AML-193 (cell line): Measurements from ENCODE around the gene KCNH1.
A peak's percentile ranks its signal among the peaks of the same experiment; 100 is the strongest.

Experiments
- DNase-seq, 2 experiments: peaks; one replicate each; lab custom pipeline; 2025; lab: John Stamatoyannopoulos, UW

The KCNH1 gene

DNA sequence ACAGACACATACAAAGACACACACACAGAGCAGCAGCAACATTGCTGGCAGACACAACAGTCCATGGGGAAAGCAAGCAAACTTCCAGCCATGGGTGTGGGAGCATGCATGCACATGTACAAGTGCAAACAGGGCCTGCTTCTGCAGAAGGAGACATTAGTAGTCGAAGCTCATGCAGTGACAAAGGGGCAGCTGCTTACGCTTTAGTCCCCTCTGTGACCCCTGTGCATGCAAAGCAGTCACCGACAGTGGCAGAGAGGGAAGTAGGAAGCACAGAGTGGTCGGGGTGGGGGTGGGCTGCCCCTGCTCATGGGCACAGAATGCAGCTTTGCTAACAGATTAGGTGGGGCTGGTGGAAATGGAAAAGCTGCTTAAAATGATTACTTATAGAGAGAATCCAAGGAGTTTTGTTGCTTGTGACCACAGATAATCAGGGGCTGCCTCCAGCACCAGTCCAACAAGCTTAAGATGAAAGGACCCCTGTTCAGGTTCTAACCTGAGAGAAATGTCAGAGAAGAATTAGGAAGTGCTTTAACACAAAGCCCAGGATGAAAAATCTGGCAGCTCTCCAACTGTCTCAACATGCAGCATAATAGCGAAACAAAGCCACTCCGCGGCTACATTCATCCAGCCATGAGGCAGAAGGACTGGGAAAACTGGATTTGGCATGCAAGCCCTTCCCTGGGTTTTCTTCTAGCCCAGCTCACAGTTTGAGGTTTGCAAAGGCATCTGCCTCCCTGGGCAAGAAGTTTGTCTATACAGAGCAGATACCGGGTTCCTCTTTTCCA, 378.9 kb downstream of the KCNH1 start:
- no peak for DNase-seq

DNA sequence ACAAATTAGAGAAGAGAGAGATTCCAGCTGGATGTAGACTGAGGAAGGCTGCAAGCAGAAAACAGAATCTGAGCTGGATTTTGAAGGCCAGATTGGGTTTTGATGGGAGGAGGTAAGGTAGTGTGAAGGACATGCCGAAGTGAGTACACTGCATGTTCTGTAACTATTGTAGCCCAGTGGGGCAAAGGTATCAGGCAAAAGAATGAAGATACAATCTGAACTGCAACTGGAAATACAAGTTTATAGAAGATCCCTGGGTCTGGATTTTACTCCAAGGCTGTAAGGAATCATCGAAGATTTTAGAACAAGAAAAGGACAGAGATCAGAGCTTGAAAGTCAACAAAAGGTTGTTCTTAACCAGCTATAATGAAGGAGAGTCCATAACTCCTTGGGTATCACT, 382.0 kb downstream of the KCNH1 start:
- DNase-seq, result no peak

DNA sequence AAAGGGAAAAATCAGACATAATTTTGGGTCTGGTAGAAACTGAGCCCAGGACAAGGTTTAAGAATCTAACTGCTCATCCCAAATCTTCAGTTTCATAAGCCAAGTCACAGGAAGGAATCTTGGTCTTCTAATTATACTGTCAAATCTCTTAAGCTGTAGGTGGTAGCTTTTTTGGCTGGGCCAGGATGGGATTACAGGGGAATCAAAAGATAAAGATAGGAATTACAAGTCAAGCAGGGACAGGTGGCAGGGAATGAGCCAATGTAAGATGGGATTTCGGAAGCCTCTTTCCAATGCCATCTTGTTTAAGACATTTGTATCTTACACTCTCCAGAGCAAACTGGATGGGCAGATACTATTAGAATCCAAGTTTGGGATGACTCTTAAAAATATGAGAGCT, 383.5 kb downstream of the KCNH1 start:
- no peak for DNase-seq

DNA sequence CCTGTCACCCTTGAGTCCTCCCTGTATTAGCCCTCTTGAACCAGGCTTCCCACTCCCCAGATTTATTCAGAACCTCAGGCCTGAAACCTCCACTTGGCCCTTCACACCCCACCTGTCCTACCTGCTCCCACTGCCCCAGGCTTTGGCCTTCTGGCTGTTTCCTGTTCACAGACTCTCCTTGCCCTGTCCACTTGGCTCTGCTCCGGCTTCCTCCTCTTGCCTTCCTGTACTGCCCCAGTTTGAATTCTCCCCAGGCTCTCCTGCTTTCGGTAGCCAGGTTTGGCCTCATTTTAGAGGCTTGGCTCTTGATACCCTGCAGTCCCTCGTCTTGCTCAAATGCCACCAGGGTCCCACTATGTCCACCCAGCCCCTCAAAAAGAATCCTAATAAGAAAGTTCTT, 385.2 kb downstream of the KCNH1 start:
- no peak for DNase-seq

DNA sequence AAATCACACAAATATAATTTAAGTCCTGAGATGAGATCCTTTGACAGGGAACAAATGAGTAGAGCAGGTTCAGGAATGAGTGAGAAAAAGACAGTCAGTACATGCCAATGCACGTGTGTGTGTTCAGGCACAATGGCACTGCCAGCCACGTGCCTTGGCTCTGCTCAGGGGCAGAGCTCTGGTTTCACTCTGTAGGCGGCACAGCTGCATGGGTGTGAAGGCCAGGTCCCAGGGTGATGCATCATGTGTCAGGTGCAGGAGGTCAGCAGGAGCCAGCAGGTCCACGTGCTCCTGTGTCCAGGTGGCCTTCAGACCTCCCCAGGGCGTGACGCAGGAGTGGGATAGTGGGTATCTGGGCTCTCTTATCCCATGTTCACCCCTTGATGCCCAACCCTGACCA, 386.1 kb downstream of the KCNH1 start:
- no peak for DNase-seq

DNA sequence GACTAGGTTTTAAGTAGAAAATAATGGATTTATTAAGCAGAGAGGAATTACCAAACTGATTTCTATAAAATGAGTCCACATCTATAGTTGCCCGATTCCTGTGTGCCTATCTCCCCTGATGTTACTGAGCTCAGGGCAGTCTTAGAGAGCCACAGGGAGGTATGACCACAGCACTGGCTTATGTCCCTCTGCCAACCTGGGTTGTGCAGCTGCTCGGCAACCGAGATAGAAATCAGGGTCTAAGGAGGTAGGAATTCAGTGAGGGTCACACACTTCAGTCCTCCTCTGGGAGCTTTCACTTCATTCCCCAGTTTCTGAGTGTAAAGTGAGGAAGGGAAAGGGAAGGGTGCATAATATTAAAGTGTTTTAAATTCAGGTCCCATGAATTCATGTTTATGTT, 386.8 kb downstream of the KCNH1 start:
- no peak for DNase-seq

DNA sequence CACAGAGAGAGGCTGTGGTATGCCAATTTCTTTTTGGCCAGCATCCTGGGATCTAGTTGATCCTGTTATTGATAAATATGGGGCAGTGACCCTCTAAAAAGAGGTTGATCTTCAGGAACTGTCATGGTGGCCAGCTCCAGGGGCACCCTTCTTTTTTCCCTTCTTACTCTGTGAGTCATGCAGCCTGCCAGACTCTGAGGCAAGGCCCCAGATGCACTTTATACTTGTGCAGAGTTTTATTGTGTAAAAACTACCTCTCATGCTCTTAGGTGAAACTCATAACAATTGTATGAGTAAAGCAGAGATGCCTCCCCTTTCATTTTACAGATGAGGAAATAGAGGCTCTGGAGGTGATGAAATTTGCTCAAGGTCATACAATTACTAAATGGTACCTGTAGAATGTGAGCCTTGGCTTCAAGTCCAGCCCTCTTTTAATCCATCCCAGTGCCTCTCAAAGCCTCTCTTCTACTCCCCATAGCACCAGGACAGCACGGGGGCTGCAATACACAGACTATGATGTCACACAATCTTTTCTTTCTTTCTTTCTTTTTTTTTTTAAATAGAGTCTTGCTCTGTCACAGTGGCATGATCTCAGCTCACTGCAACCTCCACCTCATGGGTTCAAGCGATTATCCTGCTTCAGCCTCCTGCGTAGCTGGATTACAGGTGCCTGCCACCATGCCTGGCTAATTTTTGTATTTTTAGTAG, 387.8 kb downstream of the KCNH1 start:
- no peak for DNase-seq

DNA sequence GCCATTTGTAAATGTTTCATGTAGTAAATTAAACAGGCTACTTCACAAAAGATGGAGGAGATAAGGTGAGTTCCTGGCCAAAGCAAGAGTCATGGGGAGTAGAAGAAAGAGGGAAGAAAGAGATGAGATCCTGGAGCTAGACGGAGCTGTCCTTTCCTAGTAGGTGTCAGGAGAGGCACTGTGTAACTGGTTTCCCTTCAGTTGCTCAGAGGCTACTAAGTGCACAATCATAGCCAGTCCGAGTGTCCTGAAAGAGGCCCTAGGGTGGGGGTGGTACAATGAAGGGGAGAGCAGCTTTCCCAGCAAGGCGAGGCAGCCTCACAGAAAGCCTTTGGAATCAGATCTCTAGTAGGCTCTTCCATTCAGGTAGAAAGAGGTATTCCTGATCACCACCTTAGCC, 390.9 kb downstream of the KCNH1 start:
- DNase-seq, result no peak

DNA sequence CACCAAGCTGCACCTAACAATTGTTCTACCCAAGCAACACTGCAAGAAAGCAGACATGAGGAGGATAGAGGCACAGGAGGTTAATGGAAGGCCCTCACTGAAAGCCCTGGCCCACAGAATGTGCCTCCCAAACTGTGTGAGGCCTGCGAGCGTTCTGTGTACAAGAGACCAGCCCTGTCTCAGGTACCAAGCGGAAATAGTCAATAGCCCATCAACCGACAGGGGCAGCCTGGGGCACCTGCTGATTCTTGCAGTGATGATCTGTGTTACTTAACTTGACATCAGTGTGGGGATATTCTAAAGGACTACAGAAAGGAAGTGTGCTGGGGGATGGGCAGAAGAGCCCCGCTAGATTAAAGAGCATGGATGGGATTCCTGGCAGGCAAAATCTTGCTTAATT, 392.4 kb downstream of the KCNH1 start:
- DNase-seq, result no peak

DNA sequence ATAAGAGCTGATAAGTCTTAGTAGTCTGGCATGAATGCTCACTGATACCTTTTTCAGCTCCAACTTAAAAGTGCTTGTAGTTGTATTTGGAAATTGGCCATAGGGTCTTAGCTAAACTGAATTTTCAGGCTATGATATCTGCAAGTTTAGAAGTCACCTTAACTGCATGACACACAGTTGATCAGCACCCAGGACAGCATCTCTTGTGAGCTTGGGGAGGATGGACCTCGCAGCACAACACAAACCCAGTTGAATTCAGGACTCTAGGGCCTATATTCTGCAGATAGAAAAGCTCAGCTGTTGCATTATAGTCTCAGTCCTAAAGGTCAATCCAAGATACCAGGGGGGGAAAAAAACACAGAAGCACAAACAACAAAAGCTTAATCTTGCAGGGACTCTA, 394.3 kb downstream of the KCNH1 start:
- no peak for DNase-seq

DNA sequence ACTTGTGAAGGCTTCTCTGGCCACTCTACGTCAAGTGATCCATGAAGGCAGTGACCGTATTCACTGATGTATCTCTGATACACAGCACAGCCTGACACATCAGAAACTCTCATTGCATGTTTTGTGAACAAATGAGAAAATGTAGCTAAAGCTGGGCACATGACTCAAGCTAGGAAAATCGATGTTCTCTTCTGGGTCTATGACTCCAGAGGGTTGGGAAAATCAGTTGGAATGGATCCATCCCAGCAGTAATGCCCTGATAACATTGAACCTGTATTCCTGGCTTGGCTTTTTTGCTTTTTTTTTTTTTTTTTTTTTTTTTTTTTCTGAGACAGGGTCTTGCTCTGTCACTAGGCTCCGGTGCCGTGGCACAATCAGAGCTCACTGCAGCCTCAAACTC, 395.7 kb downstream of the KCNH1 start:
- DNase-seq, result no peak

DNA sequence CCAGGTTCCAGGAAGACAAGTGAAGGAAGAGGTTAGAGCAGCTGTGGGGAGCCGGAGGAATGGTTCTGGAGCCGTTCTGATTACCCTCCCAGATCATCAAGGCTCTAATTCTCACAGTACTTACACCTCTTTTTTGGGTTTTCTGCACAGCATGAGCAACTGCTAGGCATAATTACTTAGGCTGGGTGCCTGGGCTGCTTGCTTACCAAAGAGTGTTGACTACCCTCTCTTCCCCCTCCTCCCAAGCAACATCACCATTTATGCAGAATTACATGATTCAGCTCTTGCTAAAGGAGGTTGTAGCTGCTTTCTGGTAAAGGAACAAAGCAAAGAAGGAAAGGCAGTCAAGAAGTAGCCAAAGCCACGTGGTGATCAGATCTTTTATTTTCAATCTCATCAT, 397.2 kb downstream of the KCNH1 start:
- DNase-seq, result no peak

DNA sequence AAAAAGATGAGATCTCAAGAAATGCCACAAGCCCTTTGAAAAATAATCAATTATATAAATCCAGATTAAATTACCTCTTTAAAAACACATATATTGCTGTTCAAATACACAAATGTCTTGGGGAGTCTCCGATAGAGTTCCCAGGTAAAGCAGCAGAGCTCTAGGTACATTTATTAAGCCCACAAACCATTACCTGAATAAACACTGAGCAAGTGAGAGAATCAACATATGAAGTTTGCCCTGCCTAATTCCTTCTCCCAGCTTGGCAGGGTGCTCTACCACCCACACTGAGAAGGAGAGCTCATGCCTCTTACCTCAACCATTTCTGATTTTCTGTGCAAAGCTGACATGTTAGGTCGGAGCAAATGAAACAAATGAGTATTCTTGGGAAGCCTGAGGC, 402.4 kb downstream of the KCNH1 start:
- DNase-seq, result no peak

DNA sequence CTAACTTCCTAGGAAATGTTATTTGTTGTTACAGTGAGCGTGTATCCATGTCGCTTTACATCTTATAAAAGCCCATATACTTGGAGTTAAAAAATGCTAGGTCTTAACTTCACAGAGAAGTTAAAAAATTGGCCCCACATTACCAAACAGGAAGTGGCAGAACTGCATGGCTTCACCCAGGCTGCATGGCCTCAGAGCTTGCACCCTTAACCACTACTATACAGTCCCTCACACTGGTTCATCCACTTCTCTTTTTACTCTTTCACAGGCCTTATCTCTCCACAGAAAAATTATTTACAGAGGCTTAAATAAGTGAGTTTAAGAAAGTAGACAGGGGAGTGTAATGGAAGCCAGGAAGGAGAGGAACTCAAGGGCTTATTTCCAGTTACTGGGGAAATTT, 402.8 kb downstream of the KCNH1 start:
- DNase-seq, result no peak

DNA sequence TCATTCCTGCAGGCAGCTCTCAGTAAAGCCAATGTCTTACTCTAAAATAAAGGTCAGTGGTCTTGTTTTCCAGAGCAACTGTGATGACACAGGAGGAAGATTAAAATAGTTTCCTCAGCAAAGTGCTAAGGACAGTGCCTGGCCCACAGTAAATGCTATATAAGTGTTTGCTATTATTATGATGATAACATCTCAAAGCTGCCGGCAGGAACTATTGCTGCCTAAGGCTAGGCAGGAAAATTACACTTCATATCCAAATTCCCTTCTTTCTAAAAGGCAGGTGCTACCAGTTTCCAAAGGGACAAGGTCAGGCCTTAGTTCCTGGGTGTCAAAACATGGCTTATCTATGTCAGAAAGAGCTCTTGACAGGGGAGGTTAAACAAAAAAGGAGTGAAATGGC, 403.9 kb downstream of the KCNH1 start:
- no peak for DNase-seq

DNA sequence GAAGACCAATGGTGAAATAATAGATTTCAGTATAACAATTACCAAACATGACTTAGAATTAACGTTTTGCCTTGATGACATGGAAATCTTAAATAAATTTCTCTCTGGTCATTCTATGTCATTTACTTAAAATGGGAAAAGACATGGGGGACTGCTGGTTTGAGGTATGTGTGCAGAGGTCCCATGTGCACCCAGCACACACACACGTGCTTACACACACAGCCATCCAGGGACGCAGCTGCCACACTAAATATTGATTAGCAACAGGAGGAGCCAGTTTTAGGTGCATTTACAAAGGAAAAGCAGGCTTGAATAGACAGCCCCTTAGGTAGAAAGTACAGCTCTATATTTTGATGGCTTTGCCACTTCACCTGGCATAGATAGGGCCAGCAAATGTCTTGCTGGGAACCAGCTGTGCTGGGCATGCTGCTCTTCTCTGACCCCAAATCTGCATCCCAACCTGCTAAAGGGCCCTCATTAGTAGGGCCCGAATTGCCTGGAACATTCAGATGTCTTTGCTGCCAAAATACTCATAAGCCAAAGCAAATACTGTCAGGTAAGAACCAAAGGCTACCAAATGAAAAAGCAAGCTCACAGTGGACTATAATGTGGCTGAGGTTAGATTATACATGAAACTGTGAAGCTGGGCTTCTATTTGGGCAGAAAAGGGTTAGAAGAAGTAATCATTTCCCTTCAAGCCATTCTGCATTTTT, 405.4 kb downstream of the KCNH1 start:
- DNase-seq, result no peak

DNA sequence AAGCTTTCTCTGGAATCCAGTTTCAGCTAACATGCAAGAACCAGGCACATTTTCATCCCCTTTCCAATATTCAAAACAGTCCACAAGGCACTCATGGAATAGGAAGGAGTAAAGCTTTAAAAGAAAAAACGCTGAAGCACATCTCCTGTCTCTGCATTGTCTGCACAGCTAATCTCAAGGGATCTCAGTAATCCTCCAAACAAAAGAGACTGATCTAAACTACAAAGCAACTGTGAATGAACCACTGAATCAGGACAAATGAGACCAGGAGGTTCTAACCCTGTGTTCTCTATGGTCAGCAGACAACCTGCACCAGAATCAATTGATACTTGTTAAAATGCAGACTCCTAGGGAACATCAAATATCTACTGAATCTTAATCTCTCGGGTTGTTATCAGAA, 406.2 kb downstream of the KCNH1 start:
- no peak for DNase-seq

DNA sequence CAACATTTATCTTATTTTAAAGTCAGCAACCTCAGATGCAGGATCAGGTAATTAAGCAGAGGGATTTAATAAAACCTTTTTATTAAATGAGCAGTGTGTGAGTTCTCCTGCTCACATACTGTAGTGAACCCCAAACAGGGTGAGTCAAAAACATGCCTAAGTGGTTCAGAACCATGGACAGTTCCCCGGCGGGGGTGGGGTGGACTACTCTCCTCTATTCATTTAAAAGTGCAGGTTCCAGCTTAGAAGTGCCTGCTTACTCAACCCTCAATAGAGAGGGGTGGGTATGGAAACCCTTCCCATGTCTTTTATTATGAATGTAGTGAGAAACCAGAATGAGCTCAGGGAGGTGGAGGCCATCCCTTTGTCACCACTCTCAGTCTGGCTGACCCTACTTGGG, 407.3 kb downstream of the KCNH1 start:
- peak in 1 of 2 experiments; percentile 9 for DNase-seq

DNA sequence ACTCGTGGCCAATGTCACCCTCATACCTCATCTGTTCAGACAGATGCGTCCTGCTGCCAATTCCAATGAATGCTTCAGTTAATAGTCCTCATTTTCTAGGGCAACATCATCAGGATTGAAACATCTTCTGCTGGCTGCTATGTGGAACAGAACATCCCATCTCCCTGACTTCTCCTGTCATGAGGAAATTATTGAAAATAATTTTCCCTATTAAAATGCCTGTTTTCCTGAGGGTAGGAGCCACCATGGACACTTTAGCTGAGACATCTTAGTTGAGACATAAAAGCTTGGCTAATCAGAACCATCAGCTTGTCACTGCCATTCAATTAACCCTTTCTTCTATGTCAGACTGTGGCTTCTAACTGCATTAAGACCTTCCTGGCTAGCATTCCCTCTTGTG, 409.2 kb downstream of the KCNH1 start:
- no peak for DNase-seq

DNA sequence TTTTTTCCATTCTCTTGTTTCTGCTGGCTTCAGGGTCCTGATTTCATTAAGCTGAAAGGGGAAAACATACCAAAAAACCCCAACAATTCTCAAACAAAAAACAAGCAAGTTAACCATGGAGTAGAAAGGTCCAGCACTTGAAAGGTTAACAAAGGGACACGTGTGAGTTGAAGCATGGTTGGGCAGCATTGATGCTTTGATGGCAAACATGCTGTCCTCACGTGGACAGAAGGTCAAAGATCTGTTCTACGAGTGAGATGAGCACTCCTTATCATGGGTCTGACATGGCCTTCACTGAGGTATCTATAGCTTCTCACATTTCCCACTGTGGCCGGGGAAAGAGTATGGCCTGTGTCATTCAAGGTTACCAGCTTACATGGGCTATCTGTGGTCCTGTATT, 410.3 kb downstream of the KCNH1 start:
- DNase-seq, result no peak

DNA sequence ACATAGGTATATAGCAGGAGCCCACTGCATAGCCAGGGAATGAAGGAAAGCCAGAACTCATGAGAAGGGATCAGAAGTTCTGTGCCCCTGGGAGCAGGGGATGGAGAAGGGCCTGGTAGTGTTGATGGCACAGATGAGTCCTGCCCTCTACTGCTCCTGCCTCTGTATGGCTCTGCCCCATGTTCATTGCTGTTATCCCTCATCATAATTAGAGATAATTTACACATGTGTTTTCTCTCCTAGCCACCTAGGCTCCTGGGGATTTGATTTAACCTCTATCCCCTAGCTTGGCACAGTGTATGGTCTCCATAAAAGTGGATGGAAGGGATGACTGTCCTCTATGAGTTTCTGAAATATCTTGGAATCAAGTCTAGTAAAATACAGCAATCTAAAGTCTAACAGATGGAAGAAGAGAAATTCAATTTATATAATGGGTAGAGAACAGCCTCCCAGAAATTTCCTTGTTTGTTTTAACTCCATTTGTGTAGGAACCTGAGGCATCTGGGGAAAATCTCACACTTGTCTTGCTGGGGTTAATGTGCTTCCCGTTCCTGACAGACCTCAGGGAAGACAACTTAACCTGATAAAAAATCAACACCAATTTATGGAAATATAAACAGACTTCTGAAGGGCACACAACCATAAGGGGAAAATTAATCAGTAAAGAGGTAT, 411.4 kb downstream of the KCNH1 start:
- DNase-seq, result no peak

DNA sequence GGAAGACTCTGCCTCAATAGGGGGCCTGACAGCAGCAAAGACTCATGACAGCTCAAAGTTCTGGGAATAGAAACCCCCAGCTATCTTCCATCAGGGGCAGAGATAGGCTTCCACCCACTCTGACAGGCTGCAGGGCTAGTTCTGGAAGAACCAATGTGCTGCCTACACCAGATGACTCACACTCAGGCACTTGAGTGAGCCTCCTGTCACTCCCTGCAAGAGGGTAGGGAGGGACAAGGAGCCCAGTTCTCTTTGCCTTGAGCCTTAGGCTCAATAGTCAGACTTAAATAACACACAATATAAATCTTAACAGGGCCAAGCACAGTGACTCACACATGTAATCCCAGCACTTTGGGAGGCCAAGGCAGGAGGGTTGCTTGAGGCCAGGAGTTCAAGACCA, 418.9 kb downstream of the KCNH1 start:
- DNase-seq, result no peak
